Testis (tissue), 3 donors: ENCODE data around the gene INPP5F. TPM values are rescaled to one million over a fixed set of nuclear protein-coding genes. Genes with fewer than 3 reads are reported as not detected.

Source experiments
- DNase-seq: peaks from one replicate; pipeline ENCODE4 v3.0.0-alpha.2; 2019
- H3K27ac ChIP-seq, 2 donors: fragments of 200-600 bp; sonication (generic); one replicate each; pipeline ENCODE4 v1.5.1; 2019
- H3K27me3 ChIP-seq: fragments of 200-600 bp; sonication (generic); one replicate; pipeline ENCODE4 v1.5.1; 2019
- H3K36me3 ChIP-seq: fragments of 200-600 bp; sonication (generic); one replicate; pipeline ENCODE4 v1.5.1; 2017; ENCODE audit warnings: low read depth; ENCODE audit errors: missing control alignments
- H3K4me1 ChIP-seq: fragments of 200-600 bp; sonication (generic); one replicate; pipeline ENCODE4 v1.5.1; 2019
- H3K4me3 ChIP-seq, 2 donors: fragments of 200-600 bp; sonication (generic); one replicate each; pipeline ENCODE4 v1.5.1; 2017 to 2019
- H3K9me3 ChIP-seq: fragments of 200-600 bp; sonication (generic); one replicate; pipeline ENCODE4 v1.5.1; 2017
- POLR2A ChIP-seq: fragments of 450-650 bp; IDR thresholded peaks from one replicate; pipeline ENCODE4 v1.6.1; 2017; ENCODE audit warnings: antibody characterized with exemption, mild to moderate bottlenecking, moderate library complexity
- WGBS, 2 donors: methylation state at CpG; one replicate each; pipeline ENCODE4 v1.1.5; 2018; 5-methylcytosine and 5-hydroxymethylcytosine counted together
- intact Hi-C: fragments of 100-400 bp; cut with DNase I; formaldehyde crosslinking; loops from one replicate; pipeline ENCODE4 v1.15.1; 2023; ENCODE audit warnings: low total_unique reads
- polyA plus RNA-seq: library from polyadenylated mRNA; stranded (reverse); fragments of 350-450 nt; fragmentation: Illumina TruSeq; extraction: RNeasy Lipid Tissue Mini Kit (QIAGEN cat#74804); gene quantifications from one replicate; pipeline ENCODE4 v1.2.3, GENCODE V29; 2014; ENCODE audit warnings: low read depth, low replicate concordance; ENCODE audit not compliant: insufficient read depth
- total RNA-seq, 2 donors: library from RNA; depleted of rRNA; stranded (reverse); fragments of >200 nt; gene quantifications; one replicate each; pipeline ENCODE4 v1.2.3, GENCODE V29; 2016
- TF ChIP-seq, protein P1 (sequence below), 3 experiments: fragments of 450-650 bp in 2 of 3; fragments of 200-600 bp in 1 of 3; sonication (generic) in 1 of 3; IDR thresholded peaks; one replicate each; pipeline ENCODE4 v1.5.1; 2016 to 2019; ENCODE audit warnings: antibody characterized with exemption in 3 of 3, mild to moderate bottlenecking in 2 of 3, moderate library complexity in 1 of 3

The INPP5F gene
- total and polyA plus RNA-seq, 3 donors from 2014 or later, result 19.0 to 23.8 (median 21.9) TPM

DNA sequence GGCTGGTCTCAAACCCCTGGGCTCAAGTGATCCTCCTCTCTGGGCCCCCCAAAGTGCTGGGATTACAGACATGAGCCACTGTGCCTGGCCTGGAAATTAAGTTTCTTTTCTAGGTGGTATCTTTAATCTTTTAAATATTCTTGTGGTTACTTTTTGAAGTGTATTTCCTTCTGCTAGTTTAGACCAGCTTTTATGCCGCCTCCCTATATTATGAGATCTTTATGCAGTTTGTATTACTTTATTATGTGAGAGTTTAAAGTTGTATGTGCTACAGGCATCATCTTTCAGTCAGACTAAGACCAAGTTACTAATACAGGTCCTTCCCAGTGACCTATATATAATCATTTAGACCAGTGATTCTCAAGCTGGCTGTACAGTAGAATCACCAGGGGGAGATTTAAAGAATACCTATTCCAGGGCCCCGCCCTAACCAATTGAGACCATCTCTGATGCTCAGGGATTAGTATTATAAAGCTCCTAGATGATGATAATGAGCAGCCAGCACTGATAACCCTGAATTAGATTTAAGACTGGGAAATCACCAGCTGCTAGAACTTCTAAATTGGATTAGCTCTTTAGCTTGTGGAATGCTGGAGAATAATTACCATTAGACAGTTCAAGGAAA lies 11.3 kb downstream of the INPP5F start:
- no peaks in the 10 kb centered on the region for H3K4me1 ChIP-seq
- DNase-seq, result no peak
- H3K27ac ChIP-seq, result no peak overlapping the region
- H3K36me3 ChIP-seq, result no peaks in the 10 kb centered on the region
- no peak for TF ChIP-seq POLR2A
- TF ChIP-seq, protein P1, sequence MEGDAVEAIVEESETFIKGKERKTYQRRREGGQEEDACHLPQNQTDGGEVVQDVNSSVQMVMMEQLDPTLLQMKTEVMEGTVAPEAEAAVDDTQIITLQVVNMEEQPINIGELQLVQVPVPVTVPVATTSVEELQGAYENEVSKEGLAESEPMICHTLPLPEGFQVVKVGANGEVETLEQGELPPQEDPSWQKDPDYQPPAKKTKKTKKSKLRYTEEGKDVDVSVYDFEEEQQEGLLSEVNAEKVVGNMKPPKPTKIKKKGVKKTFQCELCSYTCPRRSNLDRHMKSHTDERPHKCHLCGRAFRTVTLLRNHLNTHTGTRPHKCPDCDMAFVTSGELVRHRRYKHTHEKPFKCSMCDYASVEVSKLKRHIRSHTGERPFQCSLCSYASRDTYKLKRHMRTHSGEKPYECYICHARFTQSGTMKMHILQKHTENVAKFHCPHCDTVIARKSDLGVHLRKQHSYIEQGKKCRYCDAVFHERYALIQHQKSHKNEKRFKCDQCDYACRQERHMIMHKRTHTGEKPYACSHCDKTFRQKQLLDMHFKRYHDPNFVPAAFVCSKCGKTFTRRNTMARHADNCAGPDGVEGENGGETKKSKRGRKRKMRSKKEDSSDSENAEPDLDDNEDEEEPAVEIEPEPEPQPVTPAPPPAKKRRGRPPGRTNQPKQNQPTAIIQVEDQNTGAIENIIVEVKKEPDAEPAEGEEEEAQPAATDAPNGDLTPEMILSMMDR (IDR thresholded peaks at IDR 0.05), result no peak
- no peak overlapping the region for H3K4me3 ChIP-seq
- 93 to 100% methylated on average over 2 of the region's 2 CpGs for WGBS, 2 donors
- H3K9me3 ChIP-seq, result no peaks in the 10 kb centered on the region
- H3K27me3 ChIP-seq, result no peaks in the 10 kb centered on the region
- intact Hi-C loops, result no loop called here

DNA sequence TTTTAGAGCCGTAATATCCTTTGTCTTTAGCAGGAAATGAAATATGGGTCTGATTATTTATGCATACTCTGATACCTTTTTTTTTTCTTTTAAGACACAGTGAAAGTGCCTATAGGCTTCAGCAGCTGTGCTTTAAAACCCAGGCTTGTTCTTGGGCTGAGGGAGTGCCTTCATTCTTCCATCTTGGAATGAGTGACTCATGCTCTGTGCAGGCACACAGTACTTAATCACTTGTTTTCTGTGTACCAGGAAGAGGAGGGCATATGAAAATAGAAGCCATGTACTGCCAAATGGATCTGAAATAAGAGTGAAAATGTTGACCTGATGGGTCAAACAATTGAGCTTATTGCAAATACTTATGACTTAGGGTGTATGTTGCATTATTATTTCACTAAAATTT lies 12.0 kb downstream of the INPP5F start:
- intact Hi-C loops, result no loop called here
- no peak for TF ChIP-seq POLR2A
- TF ChIP-seq, protein P1 (IDR thresholded peaks at IDR 0.05), result no peak
- Histone ChIP-seq H3K36me3 (no peaks in the 10 kb centered on the region), H3K4me3 (no peak overlapping the region), H3K9me3 (no peaks in the 10 kb centered on the region), H3K4me1 (no peaks in the 10 kb centered on the region), H3K27ac (no peak overlapping the region), H3K27me3 (no peaks in the 10 kb centered on the region)
- no peak for DNase-seq
- 74 to 91% methylated on average over 1 of the region's 1 CpG for WGBS, 2 donors

DNA sequence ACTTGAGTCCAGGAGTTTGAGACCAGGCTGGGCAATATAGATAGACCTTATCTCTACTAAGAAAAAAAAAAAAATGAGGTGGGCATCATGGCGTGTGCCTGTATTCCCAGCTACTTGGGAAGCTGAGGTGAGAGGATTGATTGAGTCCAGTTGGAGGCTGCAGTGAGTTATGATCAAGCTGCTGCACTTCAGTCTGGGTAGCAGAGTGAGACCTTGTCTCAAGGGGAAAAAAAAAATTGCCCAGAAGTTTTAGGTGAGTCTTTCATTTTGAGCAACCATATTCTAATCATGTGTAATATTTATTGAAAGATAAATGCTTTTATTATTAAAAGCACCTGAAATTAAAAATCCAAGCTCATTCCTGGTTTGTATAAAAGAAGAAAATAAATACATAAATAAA lies 13.1 kb downstream of the INPP5F start:
- H3K27me3 ChIP-seq, result no peaks in the 10 kb centered on the region
- no peaks in the 10 kb centered on the region for H3K4me1 ChIP-seq
- no peak for DNase-seq
- H3K4me3 ChIP-seq, result no peak overlapping the region
- WGBS, 2 donors, result 88 to 93% methylated on average over 1 of the region's 1 CpG
- H3K36me3 ChIP-seq, result no peaks in the 10 kb centered on the region
- no peak for TF ChIP-seq POLR2A
- TF ChIP-seq, protein P1 (IDR thresholded peaks at IDR 0.05), result no peak
- H3K27ac ChIP-seq, result no peak overlapping the region
- intact Hi-C loops, result no loop called here
- no peaks in the 10 kb centered on the region for H3K9me3 ChIP-seq

DNA sequence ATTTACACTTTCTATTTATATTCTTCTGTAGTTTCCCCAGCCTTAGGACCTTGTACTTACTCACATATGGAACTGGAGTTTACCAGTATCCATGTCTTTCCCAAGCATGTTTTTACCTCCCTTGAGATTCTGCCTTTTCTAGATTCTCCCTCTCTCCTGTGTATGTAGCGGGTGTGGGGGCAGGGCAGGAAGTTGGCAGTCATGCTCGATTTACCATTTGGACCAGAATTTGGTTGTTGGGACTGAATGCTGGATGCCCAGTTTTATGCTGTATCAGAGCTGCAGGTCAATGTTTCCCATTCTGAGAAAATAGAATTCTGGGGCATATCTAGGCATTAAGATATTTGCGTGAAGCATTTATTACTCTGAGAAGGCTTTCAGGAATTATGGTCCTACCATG lies 14.2 kb downstream of the INPP5F start:
- intact Hi-C loops, result no loop called here
- no peak for DNase-seq
- TF ChIP-seq, protein P1 (IDR thresholded peaks at IDR 0.05), result no peak
- no peak for TF ChIP-seq POLR2A
- Histone ChIP-seq H3K27me3 (no peaks in the 10 kb centered on the region), H3K4me3 (no peak overlapping the region), H3K36me3 (no peaks in the 10 kb centered on the region), H3K27ac (no peak overlapping the region), H3K4me1 (no peaks in the 10 kb centered on the region), H3K9me3 (no peaks in the 10 kb centered on the region)
- 84 to 87% methylated on average over 3 of the region's 3 CpGs for WGBS, 2 donors

DNA sequence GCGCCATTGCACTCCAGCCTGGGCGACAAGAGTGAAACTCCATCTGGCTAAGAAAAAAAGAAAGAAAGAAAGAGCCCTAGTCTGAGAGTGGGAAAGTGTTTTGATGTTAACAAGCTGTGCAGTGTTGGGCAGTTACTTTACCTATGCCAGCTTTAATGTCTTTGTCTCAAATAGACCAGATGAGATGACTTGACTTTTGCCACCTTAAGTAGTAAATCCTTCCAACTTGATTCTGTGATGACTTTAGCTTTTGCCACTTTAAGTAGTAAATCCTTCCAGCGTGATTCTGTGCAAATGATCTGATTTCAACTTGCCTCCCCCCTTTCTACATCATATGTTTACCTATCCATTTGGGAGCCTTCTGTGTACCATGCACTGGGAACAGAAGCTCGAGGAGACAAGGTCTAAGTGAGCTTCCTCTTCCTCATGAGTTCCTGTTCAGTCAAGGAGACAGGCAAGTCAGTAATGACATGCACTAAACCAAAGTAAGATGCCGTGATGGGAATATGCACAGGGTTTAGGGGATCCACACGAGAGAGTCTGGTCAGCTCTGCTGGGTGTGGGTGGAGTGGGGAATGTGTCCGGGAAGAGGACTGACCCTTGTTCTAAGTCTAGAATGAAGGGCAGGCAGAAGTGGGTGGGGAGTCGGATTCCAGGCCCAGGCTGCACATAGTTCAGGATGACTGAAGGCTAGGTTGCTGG lies 17.2 kb downstream of the INPP5F start:
- WGBS, 2 donors, result 67% methylated on average over 8 of the region's 8 CpGs
- no peak for DNase-seq
- Histone ChIP-seq H3K4me3 (no peak overlapping the region), H3K36me3 (no peaks in the 10 kb centered on the region), H3K4me1 (no peaks in the 10 kb centered on the region), H3K9me3 (no peaks in the 10 kb centered on the region), H3K27ac (no peak overlapping the region), H3K27me3 (no peaks in the 10 kb centered on the region)
- TF ChIP-seq POLR2A, result no peak
- TF ChIP-seq, protein P1 (IDR thresholded peaks at IDR 0.05), result no peak
- intact Hi-C loops, result no loop called here
